Urinary bladder (tissue), 4 donors: ENCODE data around the gene CLEC4F. TPM values are rescaled to one million over a fixed set of nuclear protein-coding genes. Genes with fewer than 3 reads are reported as not detected.

Experiments used
- DNase-seq: peaks from one replicate; pipeline ENCODE4 v3.0.0-alpha.2; 2015; ENCODE audit errors: extremely low spot score
- H3K27ac ChIP-seq: one replicate; pipeline ENCODE4 v1.5.1; 2013; ENCODE audit warnings: low read depth, mild to moderate bottlenecking, moderate library complexity
- H3K36me3 ChIP-seq: one replicate; pipeline ENCODE4 v1.6.1; 2013; ENCODE audit warnings: mild to moderate bottlenecking, moderate library complexity; ENCODE audit not compliant: insufficient read depth
- H3K4me1 ChIP-seq: one replicate; pipeline ENCODE4 v1.6.1; 2013; ENCODE audit warnings: mild to moderate bottlenecking, moderate library complexity; ENCODE audit not compliant: insufficient read depth
- H3K4me3 ChIP-seq: one replicate; pipeline ENCODE4 v1.5.1; 2013; ENCODE audit warnings: low read depth, low read length
- WGBS: extraction: QIAGEN DNeasy Blood & Tissue Kit; methylation state at CpG from one replicate; pipeline ENCODE4 v1.1.7; 2013; 5-methylcytosine and 5-hydroxymethylcytosine counted together
- polyA plus RNA-seq: library from polyadenylated mRNA; stranded (reverse); fragments of 200-250 nt; gene quantifications from one replicate; pipeline ENCODE4 v1.2.3, GENCODE V29; 2013
- total RNA-seq: library from RNA; depleted of rRNA; stranded (reverse); fragments of >200 nt; gene quantifications from one replicate; pipeline ENCODE4 v1.2.3, GENCODE V29; 2014
- donor health status: healthy with polysubstance abuse.
- donor health status: healthy.

Gene CLEC4F
- total RNA-seq (not detected), polyA plus RNA-seq (0.03 TPM)

GRCh38 chr2:70820499-70820898 is at the start of gene CLEC4F:
Gene CLEC4F (minus strand): TSS chr2:70820599. CDS start chr2:70820523, 76 bp downstream.
- Histone ChIP-seq H3K4me3 (no peak within 1 kb of the TSS), H3K27ac (no peak within 1 kb of the TSS), H3K4me1 (no peaks in the 10 kb centered on the region), H3K36me3 (no peaks in the 10 kb centered on the region)
- no peak for DNase-seq
- 53% methylated on average over 7 of the region's 7 CpGs for WGBS

GRCh38 chr2:70868970-70869369 is 48.6 kb upstream of the CLEC4F start:
- Histone ChIP-seq H3K4me1 (no peaks in the 10 kb centered on the region), H3K27ac (no peak overlapping the region), H3K4me3 (no peak overlapping the region), H3K36me3 (no peaks in the 10 kb centered on the region)
- no peak for DNase-seq
- 72% methylated on average over 1 of the region's 1 CpG for WGBS

GRCh38 chr2:70861777-70862625 is 41.6 kb upstream of the CLEC4F start:
- Histone ChIP-seq H3K4me1 (no peaks in the 10 kb centered on the region), H3K36me3 (no peaks in the 10 kb centered on the region), H3K4me3 (no peak overlapping the region), H3K27ac (no peak overlapping the region)
- DNase-seq, result peak; percentile 23
- 19% methylated on average over 21 of the region's 21 CpGs for WGBS

GRCh38 chr2:70855667-70856066 is 35.3 kb upstream of the CLEC4F start:
- no peak for DNase-seq
- Histone ChIP-seq H3K4me3 (no peak overlapping the region), H3K36me3 (no peaks in the 10 kb centered on the region), H3K4me1 (no peaks in the 10 kb centered on the region), H3K27ac (no peak overlapping the region)
- 70% methylated on average over 1 of the region's 1 CpG for WGBS

GRCh38 chr2:70854411-70854810 is 34.0 kb upstream of the CLEC4F start:
- DNase-seq, result no peak
- H3K4me3 ChIP-seq, result no peak overlapping the region
- H3K36me3 ChIP-seq, result no peaks in the 10 kb centered on the region
- 85% methylated on average over 4 of the region's 4 CpGs for WGBS
- H3K27ac ChIP-seq, result no peak overlapping the region
- H3K4me1 ChIP-seq, result no peaks in the 10 kb centered on the region

GRCh38 chr2:70852824-70853223 is 32.4 kb upstream of the CLEC4F start:
- no peak overlapping the region for H3K27ac ChIP-seq
- H3K36me3 ChIP-seq, result no peaks in the 10 kb centered on the region
- no peaks in the 10 kb centered on the region for H3K4me1 ChIP-seq
- DNase-seq, result no peak
- 89% methylated on average over 1 of the region's 1 CpG for WGBS
- no peak overlapping the region for H3K4me3 ChIP-seq

- 58% methylated on average over 4 of the region's 4 CpGs for WGBS
- H3K27ac ChIP-seq, result no peak overlapping the region
These were observed 31.3 kb upstream of the CLEC4F start for GRCh38 chr2:70851704-70852103.

GRCh38 chr2:70850925-70851324 is 30.5 kb upstream of the CLEC4F start:
- no peak overlapping the region for H3K4me3 ChIP-seq
- H3K36me3 ChIP-seq, result no peaks in the 10 kb centered on the region
- 54% methylated on average over 2 of the region's 2 CpGs for WGBS
- no peaks in the 10 kb centered on the region for H3K4me1 ChIP-seq
- no peak overlapping the region for H3K27ac ChIP-seq
- no peak for DNase-seq

More at GRCh38 chr2:70851704-70852103, 31.3 kb upstream of the CLEC4F start:
- H3K36me3 ChIP-seq, result no peaks in the 10 kb centered on the region
- no peak for DNase-seq
- H3K4me3 ChIP-seq, result no peak overlapping the region
- no peaks in the 10 kb centered on the region for H3K4me1 ChIP-seq

GRCh38 chr2:70842401-70842800 is 22.0 kb upstream of the CLEC4F start:
- H3K36me3 ChIP-seq, result no peaks in the 10 kb centered on the region
- H3K27ac ChIP-seq, result no peak overlapping the region
- DNase-seq, result no peak
- no peaks in the 10 kb centered on the region for H3K4me1 ChIP-seq
- WGBS, result 78% methylated on average over 7 of the region's 7 CpGs
- no peak overlapping the region for H3K4me3 ChIP-seq

GRCh38 chr2:70837980-70838925 is 17.9 kb upstream of the CLEC4F start:
- H3K36me3 ChIP-seq, result no peaks in the 10 kb centered on the region
- 82% methylated on average over 10 of the region's 10 CpGs for WGBS
- no peak overlapping the region for H3K27ac ChIP-seq
- H3K4me1 ChIP-seq, result no peaks in the 10 kb centered on the region
- H3K4me3 ChIP-seq, result no peak overlapping the region
- DNase-seq, result no peak

GRCh38 chr2:70835643-70836042 is 15.2 kb upstream of the CLEC4F start, which contains the start of gene CD207:
Gene CD207 (minus strand): TSS chr2:70835816. CDS start chr2:70835776, 40 bp downstream.
- WGBS, result 95% methylated on average over 4 of the region's 4 CpGs
- H3K27ac ChIP-seq, result no peak within 1 kb of the TSS
- H3K4me1 ChIP-seq, result no peaks in the 10 kb centered on the region
- no peaks in the 10 kb centered on the region for H3K36me3 ChIP-seq
- H3K4me3 ChIP-seq, result no peak within 1 kb of the TSS
- DNase-seq, result no peak

GRCh38 chr2:70834881-70835280 is 14.5 kb upstream of the CLEC4F start:
- no peak for DNase-seq
- Histone ChIP-seq H3K4me1 (no peaks in the 10 kb centered on the region), H3K27ac (no peak overlapping the region), H3K36me3 (no peaks in the 10 kb centered on the region), H3K4me3 (no peak overlapping the region)
- 69% methylated on average over 4 of the region's 4 CpGs for WGBS

GRCh38 chr2:70834106-70834505 is 13.7 kb upstream of the CLEC4F start:
- H3K4me3 ChIP-seq, result no peak overlapping the region
- H3K27ac ChIP-seq, result no peak overlapping the region
- no peaks in the 10 kb centered on the region for H3K4me1 ChIP-seq
- WGBS, result 85% methylated on average over 2 of the region's 2 CpGs
- no peak for DNase-seq
- no peaks in the 10 kb centered on the region for H3K36me3 ChIP-seq
